GM23248 (cell line): ENCODE measurements around the gene KPNA6. TPM values are rescaled to one million over a fixed set of nuclear protein-coding genes. Genes with fewer than 3 reads are reported as not detected.

Experiments used
- DNase-seq: peaks from one replicate; pipeline ENCODE4 v3.0.0-alpha.2; 2015
- H2AFZ ChIP-seq: fragments of 200-600 bp; sonication (generic); 2 replicates; pipeline ENCODE4 v1.6.1; 2016; ENCODE audit warnings: antibody characterized with exemption
- H3F3A ChIP-seq: fragments of 200-600 bp; sonication (generic); 2 replicates; pipeline ENCODE4 v1.6.1; 2016; ENCODE audit warnings: mild to moderate bottlenecking, antibody characterized with exemption, mixed run types; ENCODE audit not compliant: insufficient read depth
- H3K27ac ChIP-seq: fragments of 200-600 bp; sonication (generic); 2 replicates; pipeline ENCODE4 v1.5.1; 2016; ENCODE audit warnings: mild to moderate bottlenecking
- H3K27me3 ChIP-seq: fragments of 200-600 bp; sonication (generic); replicated peaks from 2 replicates; pipeline ENCODE4 v1.6.1; 2016; ENCODE audit warnings: mild to moderate bottlenecking; ENCODE audit not compliant: insufficient read depth
- H3K36me3 ChIP-seq: fragments of 200-600 bp; sonication (generic); 2 replicates; pipeline ENCODE4 v1.6.1; 2016; ENCODE audit warnings: low read depth, mild to moderate bottlenecking
- H3K4me1 ChIP-seq: fragments of 200-600 bp; sonication (generic); 2 replicates; pipeline ENCODE4 v1.6.1; 2016; ENCODE audit warnings: mild to moderate bottlenecking; ENCODE audit not compliant: insufficient read depth
- H3K4me2 ChIP-seq: fragments of 200-600 bp; sonication (generic); one replicate; pipeline ENCODE4 v1.6.1; 2016; ENCODE audit warnings: mild to moderate bottlenecking; ENCODE audit not compliant: unreplicated experiment
- H3K4me3 ChIP-seq: fragments of 200-600 bp; sonication (generic); 2 replicates; pipeline ENCODE4 v1.5.1; 2016; ENCODE audit warnings: mild to moderate bottlenecking
- H3K79me2 ChIP-seq: fragments of 200-600 bp; sonication (generic); 2 replicates; pipeline ENCODE4 v1.6.1; 2016; ENCODE audit warnings: mild to moderate bottlenecking; ENCODE audit not compliant: insufficient read depth
- H3K9ac ChIP-seq: fragments of 200-600 bp; sonication (generic); 2 replicates; pipeline ENCODE4 v1.6.1; 2016; ENCODE audit warnings: mild to moderate bottlenecking
- H3K9me2 ChIP-seq: fragments of 200-600 bp; sonication (generic); 2 replicates; pipeline ENCODE4 v1.6.1; 2016; ENCODE audit warnings: mixed run types, mild to moderate bottlenecking, moderate library complexity; ENCODE audit not compliant: insufficient read depth
- H3K9me3 ChIP-seq: fragments of 200-600 bp; sonication (generic); one replicate; pipeline ENCODE4 v1.6.1; 2017; ENCODE audit warnings: low read depth
- H4K20me1 ChIP-seq: fragments of 200-600 bp; sonication (generic); 2 replicates; pipeline ENCODE4 v1.6.0; 2016; ENCODE audit not compliant: insufficient read depth
- EZH2 ChIP-seq: fragments of 200-600 bp; sonication (generic); IDR thresholded peaks from 2 replicates; pipeline ENCODE4 v1.6.1; 2018; ENCODE audit warnings: antibody characterized with exemption, mild to moderate bottlenecking; ENCODE audit not compliant: insufficient read depth, poor library complexity, severe bottlenecking
- EZH2phosphoT487 ChIP-seq: fragments of 200-600 bp; sonication (generic); IDR thresholded peaks from 2 replicates; pipeline ENCODE4 v1.6.1; 2018; ENCODE audit warnings: antibody characterized with exemption, moderate library complexity, mild to moderate bottlenecking, low read depth; ENCODE audit not compliant: insufficient read depth
- WGBS, 2 experiments: methylation state at CpG; one replicate each; pipeline ENCODE4 v1.1.6; 2015 to 2017; ENCODE audit warnings: low lambda C conversion rate in 2 of 2, low coverage in 1 of 2; ENCODE audit errors: missing lambda C conversion rate in 2 of 2; 5-methylcytosine and 5-hydroxymethylcytosine counted together
- in situ Hi-C: fragments of 300-500 bp; cut with MboI; formaldehyde crosslinking; loops from 2 replicates; pipeline ENCODE4 v1.15.0; 2020
- polyA plus RNA-seq: library from polyadenylated mRNA; unstranded; fragments of >200 nt; fragmentation: Nextera tagmentation; extraction: Ambion mirVana; gene quantifications from 2 replicates; pipeline ENCODE4 v1.2.1, GENCODE V29; 2016
- total RNA-seq: library from RNA; depleted of rRNA; stranded (reverse); fragments of >200 nt; shearing (Covaris generic); gene quantifications from 2 replicates; pipeline ENCODE4 v1.2.3, GENCODE V29; 2014

The KPNA6 gene
- total and polyA plus RNA-seq, 2 experiments from 2014 or later = 38.3 to 56.0 TPM

- Histone ChIP-seq H3F3A (peaks cover 47% of the 10 kb centered on the region), H2AFZ (no peak overlapping the region), H3K4me2 (peak overlapping the region; percentile 99), H3K27ac (peak overlapping the region; percentile 99), H3K9me3 (no peaks in the 10 kb centered on the region), H3K4me1 (peaks cover 35% of the 10 kb centered on the region), H3K36me3 (peaks cover 25% of the 10 kb centered on the region), H3K27me3 (no peaks in the 10 kb centered on the region), H3K4me3 (peak overlapping the region; percentile 92), H3K9me2 (no peaks in the 10 kb centered on the region), H3K79me2 (peaks cover 60% of the 10 kb centered on the region), H3K9ac (peak overlapping the region; percentile 99), H4K20me1 (peaks cover 5% of the 10 kb centered on the region; the same call in 1 of the 2 replicates)
- in situ Hi-C loops = no loop called here
- TF ChIP-seq EZH2phosphoT487 = no peak
- TF ChIP-seq EZH2 = no peak
- no peak for DNase-seq
- 15% methylated on average over 9 of the region's 9 CpGs for WGBS, 2 experiments
These were observed 73.2 kb downstream of the KPNA6 start for GRCh38 chr1:32181065-32181464.

GRCh38 chr1:32181563-32181962 is 73.7 kb downstream of the KPNA6 start:
- Histone ChIP-seq H3K27me3 (no peaks in the 10 kb centered on the region), H3K27ac (peak overlapping the region; percentile 99; the same call in 1 of the 2 replicates), H2AFZ (no peak overlapping the region), H3K4me3 (peak overlapping the region; percentile 92), H3K4me2 (peak overlapping the region; percentile 99), H3K79me2 (peaks cover 65% of the 10 kb centered on the region), H4K20me1 (peaks cover 5% of the 10 kb centered on the region; the same call in 1 of the 2 replicates), H3K9me3 (no peaks in the 10 kb centered on the region), H3K9ac (peak overlapping the region; percentile 99), H3K36me3 (peaks cover 26% of the 10 kb centered on the region), H3F3A (peaks cover 44% of the 10 kb centered on the region), H3K4me1 (peaks cover 39% of the 10 kb centered on the region), H3K9me2 (no peaks in the 10 kb centered on the region)
- TF ChIP-seq EZH2phosphoT487 (no peak), EZH2 (no peak)
- peak; percentile 38 for DNase-seq
- in situ Hi-C loops = no loop called here
- 12 to 15% methylated on average over 5 of the region's 5 CpGs for WGBS, 2 experiments

- peaks cover 30% of the 10 kb centered on the region for H3K36me3 ChIP-seq
- H3K4me2 ChIP-seq = peak overlapping the region; percentile 99
- peaks cover 39% of the 10 kb centered on the region for H3K4me1 ChIP-seq
- peaks cover 70% of the 10 kb centered on the region for H3K79me2 ChIP-seq
- H3K4me3 ChIP-seq = peak overlapping the region; percentile 92
- peaks cover 40% of the 10 kb centered on the region for H3F3A ChIP-seq
- H3K9ac ChIP-seq = peak overlapping the region; percentile 99
- no peaks in the 10 kb centered on the region for H3K27me3 ChIP-seq
- H4K20me1 ChIP-seq = peaks cover 5% of the 10 kb centered on the region; the same call in 1 of the 2 replicates
- no peak for TF ChIP-seq EZH2phosphoT487
- no peak for TF ChIP-seq EZH2
- peak; percentile 54 for DNase-seq
- peak overlapping the region; percentile 99; the same call in 1 of the 2 replicates for H3K27ac ChIP-seq
- H2AFZ ChIP-seq = no peak overlapping the region
- in situ Hi-C loops = no loop called here
- no peaks in the 10 kb centered on the region for H3K9me2 ChIP-seq
- no peaks in the 10 kb centered on the region for H3K9me3 ChIP-seq
- WGBS, 2 experiments = 67 to 82% methylated on average over 3 to 6 of the region's 6 CpGs
These were observed 74.2 kb downstream of the KPNA6 start for GRCh38 chr1:32182060-32182459.

- Histone ChIP-seq H3K36me3 (peaks cover 55% of the 10 kb centered on the region), H4K20me1 (peaks cover 5% of the 10 kb centered on the region; the same call in 1 of the 2 replicates), H3K9ac (no peak overlapping the region)
These were observed 76.8 kb downstream of the KPNA6 start for GRCh38 chr1:32184650-32185049.

More at GRCh38 chr1:32184650-32185049, 76.8 kb downstream of the KPNA6 start:
- in situ Hi-C loops = no loop called here
- Histone ChIP-seq H2AFZ (no peak overlapping the region), H3K4me1 (peaks cover 33% of the 10 kb centered on the region), H3K4me3 (no peak overlapping the region), H3K9me2 (no peaks in the 10 kb centered on the region), H3F3A (peaks cover 24% of the 10 kb centered on the region), H3K9me3 (no peaks in the 10 kb centered on the region), H3K27ac (no peak overlapping the region), H3K27me3 (no peaks in the 10 kb centered on the region), H3K4me2 (peak overlapping the region; percentile 8), H3K79me2 (peaks cover 95% of the 10 kb centered on the region)
- no peak for TF ChIP-seq EZH2phosphoT487
- no peak for TF ChIP-seq EZH2
- DNase-seq = no peak
